ENCODE data around the gene HAPLN3. TPM values are rescaled to one million over a fixed set of nuclear protein-coding genes. Genes with fewer than 3 reads are reported as not detected.

HAPLN3 gene
- total RNA-seq, 1 experiment from 2014 or later = 168 TPM

DNA sequence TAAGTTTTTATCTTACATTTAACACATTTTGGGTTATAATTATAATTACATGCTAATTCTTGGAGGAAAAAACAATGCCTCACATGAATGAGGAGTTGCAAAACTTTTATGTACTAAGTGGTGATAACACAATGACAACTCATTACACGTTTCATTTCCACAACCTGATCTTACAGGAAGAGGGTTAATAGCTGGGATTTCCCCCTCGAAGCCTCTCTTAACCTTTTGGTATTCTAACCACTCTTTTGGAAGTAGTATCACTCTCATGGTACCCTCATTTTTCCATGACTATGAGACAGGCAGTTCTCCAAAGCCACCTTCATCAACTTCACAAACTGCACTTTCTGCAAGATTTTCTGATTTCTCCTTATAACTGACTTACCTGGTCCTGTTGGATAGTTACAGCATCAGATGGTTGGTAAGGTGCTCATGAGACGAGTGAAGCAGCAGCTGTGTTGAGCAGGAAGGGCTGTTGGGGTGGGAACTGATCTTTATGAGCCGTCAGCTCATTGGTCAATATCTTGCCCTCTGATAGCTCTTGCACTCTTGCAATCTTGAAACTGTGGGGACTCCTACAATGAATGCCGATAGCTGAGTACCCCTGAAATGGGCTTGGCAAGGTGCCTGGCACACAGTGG is 50.5 kb downstream of the HAPLN3 start:
- DNase-seq (ENCODE audit: low read depth, low spot score) = no peak

GRCh38 chr15:88843334-88843733 is 52.0 kb downstream of the HAPLN3 start:
- no peaks in the 10 kb centered on the region for H3K27me3 ChIP-seq (ENCODE audit: control insufficient read depth, insufficient read depth, low read length)
- H3K27ac ChIP-seq (ENCODE audit: low read length) = no peak overlapping the region
- ChIA-PET POLR2A (no interaction called here), CTCF (interaction anchor here (0.6 kb wide), 1 partner anchor 216 kb away, joined by 4 read pairs; no protein-coding TSS in a partner anchor)
- no peaks in the 10 kb centered on the region for H3K36me3 ChIP-seq (ENCODE audit: control insufficient read depth, insufficient read depth, low read length)
- no peak overlapping the region for H3K4me3 ChIP-seq (ENCODE audit: low read depth in 2 of 2, low read length in 2 of 2)
- DNase-seq (ENCODE audit: low read depth, low spot score) (no peak), ATAC-seq (no peak)
- BruUV-seq (replicated peaks) = no TSS peak
- no peaks in the 10 kb centered on the region for H3K9me3 ChIP-seq (ENCODE audit: control insufficient read depth, insufficient read depth, low read depth, low read length)
- H3K4me1 ChIP-seq (ENCODE audit: control insufficient read depth, insufficient read depth, low read length) = no peaks in the 10 kb centered on the region
- intact Hi-C loops (cut with micrococcal nuclease; ENCODE audit: unreplicated experiment) (no loop called here), in situ Hi-C loops (cut with HindIII; ENCODE audit: low pct_unique_long_range_greater_than_20kb, low sequenced_read_pairs) (no loop called here)
- TF ChIP-seq, protein P1, sequence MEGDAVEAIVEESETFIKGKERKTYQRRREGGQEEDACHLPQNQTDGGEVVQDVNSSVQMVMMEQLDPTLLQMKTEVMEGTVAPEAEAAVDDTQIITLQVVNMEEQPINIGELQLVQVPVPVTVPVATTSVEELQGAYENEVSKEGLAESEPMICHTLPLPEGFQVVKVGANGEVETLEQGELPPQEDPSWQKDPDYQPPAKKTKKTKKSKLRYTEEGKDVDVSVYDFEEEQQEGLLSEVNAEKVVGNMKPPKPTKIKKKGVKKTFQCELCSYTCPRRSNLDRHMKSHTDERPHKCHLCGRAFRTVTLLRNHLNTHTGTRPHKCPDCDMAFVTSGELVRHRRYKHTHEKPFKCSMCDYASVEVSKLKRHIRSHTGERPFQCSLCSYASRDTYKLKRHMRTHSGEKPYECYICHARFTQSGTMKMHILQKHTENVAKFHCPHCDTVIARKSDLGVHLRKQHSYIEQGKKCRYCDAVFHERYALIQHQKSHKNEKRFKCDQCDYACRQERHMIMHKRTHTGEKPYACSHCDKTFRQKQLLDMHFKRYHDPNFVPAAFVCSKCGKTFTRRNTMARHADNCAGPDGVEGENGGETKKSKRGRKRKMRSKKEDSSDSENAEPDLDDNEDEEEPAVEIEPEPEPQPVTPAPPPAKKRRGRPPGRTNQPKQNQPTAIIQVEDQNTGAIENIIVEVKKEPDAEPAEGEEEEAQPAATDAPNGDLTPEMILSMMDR (IDR thresholded peaks at IDR 0.05) = no peak
- TF ChIP-seq TCF7L2 (IDR thresholded peaks at IDR 0.05; ENCODE audit: low read depth, low read length) (no peak), POLR2AphosphoS5 (IDR thresholded peaks at IDR 0.05; ENCODE audit: low read depth, low read length) (no peak), SIN3A (IDR thresholded peaks at IDR 0.05; ENCODE audit: borderline replicate concordance, insufficient read depth, low read depth, low read length) (no peak)
- TF ChIP-seq, protein P2, sequence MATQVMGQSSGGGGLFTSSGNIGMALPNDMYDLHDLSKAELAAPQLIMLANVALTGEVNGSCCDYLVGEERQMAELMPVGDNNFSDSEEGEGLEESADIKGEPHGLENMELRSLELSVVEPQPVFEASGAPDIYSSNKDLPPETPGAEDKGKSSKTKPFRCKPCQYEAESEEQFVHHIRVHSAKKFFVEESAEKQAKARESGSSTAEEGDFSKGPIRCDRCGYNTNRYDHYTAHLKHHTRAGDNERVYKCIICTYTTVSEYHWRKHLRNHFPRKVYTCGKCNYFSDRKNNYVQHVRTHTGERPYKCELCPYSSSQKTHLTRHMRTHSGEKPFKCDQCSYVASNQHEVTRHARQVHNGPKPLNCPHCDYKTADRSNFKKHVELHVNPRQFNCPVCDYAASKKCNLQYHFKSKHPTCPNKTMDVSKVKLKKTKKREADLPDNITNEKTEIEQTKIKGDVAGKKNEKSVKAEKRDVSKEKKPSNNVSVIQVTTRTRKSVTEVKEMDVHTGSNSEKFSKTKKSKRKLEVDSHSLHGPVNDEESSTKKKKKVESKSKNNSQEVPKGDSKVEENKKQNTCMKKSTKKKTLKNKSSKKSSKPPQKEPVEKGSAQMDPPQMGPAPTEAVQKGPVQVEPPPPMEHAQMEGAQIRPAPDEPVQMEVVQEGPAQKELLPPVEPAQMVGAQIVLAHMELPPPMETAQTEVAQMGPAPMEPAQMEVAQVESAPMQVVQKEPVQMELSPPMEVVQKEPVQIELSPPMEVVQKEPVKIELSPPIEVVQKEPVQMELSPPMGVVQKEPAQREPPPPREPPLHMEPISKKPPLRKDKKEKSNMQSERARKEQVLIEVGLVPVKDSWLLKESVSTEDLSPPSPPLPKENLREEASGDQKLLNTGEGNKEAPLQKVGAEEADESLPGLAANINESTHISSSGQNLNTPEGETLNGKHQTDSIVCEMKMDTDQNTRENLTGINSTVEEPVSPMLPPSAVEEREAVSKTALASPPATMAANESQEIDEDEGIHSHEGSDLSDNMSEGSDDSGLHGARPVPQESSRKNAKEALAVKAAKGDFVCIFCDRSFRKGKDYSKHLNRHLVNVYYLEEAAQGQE (IDR thresholded peaks at IDR 0.05; ENCODE audit: insufficient read depth in 1 of 2, low read depth in 2 of 2, low read length in 1 of 2) = no peak

More for the DNA sequence above, 50.5 kb downstream of the HAPLN3 start:
- no peak for ATAC-seq
- POLR2A ChIA-PET = interaction anchor here (0.5 kb wide), 1 partner anchor 102 kb away, joined by 8 read pairs; no protein-coding TSS in a partner anchor
- BruUV-seq (replicated peaks) = no TSS peak
- intact Hi-C loops (cut with micrococcal nuclease; ENCODE audit: unreplicated experiment) = no loop called here
- Histone ChIP-seq H3K36me3 (ENCODE audit: control insufficient read depth, insufficient read depth, low read length) (no peaks in the 10 kb centered on the region), H3K4me3 (ENCODE audit: low read depth in 2 of 2, low read length in 2 of 2) (no peak overlapping the region), H3K27ac (ENCODE audit: low read length) (no peak overlapping the region), H3K27me3 (ENCODE audit: control insufficient read depth, insufficient read depth, low read length) (no peaks in the 10 kb centered on the region), H3K4me1 (ENCODE audit: control insufficient read depth, insufficient read depth, low read length) (no peaks in the 10 kb centered on the region), H3K9me3 (ENCODE audit: control insufficient read depth, insufficient read depth, low read depth, low read length) (no peaks in the 10 kb centered on the region)
- CTCF ChIA-PET = no interaction called here
- in situ Hi-C loops (cut with HindIII; ENCODE audit: low pct_unique_long_range_greater_than_20kb, low sequenced_read_pairs) = no loop called here
- TF ChIP-seq, protein P2 (IDR thresholded peaks at IDR 0.05; ENCODE audit: insufficient read depth in 1 of 2, low read depth in 2 of 2, low read length in 1 of 2) = no peak
- TF ChIP-seq SIN3A (IDR thresholded peaks at IDR 0.05; ENCODE audit: borderline replicate concordance, insufficient read depth, low read depth, low read length) = no peak
- TF ChIP-seq, protein P1 (IDR thresholded peaks at IDR 0.05) = no peak
- TF ChIP-seq POLR2AphosphoS5 (IDR thresholded peaks at IDR 0.05; ENCODE audit: low read depth, low read length) = no peak
